Measurements from ENCODE around the gene NSMCE4A. TPM values are rescaled to one million over a fixed set of nuclear protein-coding genes. Genes with fewer than 3 reads are reported as not detected.

The NSMCE4A gene
- total and polyA plus RNA-seq, 9 of the 15 experiments (the other 6 are each of a cell fraction or from before 2014, with no cell fraction given): 8.4 to 88.5 (median 46.4) TPM

DNA sequence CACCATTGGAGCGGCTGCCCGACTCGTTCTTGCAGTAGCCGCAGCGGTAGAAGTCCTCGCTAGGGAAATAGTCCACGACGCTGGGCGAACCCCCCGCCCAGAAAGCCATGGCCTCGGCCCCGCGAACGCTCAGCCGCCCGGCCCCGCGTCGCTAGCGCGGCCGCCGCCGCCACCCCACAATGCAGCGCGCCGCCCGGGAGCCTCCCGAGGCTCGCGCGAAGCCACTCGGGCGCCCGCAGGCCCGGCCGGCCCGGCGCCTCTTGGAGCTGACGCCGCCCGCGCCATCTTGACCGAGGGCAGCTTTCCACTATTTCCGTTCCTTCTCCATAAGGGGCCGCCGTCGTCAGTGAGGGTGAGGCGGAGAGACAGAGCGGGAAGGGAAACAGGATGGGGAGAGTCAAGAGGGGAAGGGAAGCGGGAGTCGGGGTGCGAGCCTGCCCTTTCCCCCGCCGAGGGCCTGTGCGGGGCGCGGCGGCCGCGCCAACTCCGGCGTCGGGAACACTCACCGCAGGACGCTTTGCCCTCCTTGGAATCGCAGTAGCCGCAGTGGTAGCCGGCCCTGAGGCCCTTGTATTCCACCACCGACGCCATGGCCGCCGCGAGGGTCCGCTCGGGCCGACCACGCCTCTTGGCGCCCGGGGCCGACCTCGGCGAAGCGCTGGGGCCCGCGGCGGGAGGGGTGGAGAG lies 47.0 kb downstream of the NSMCE4A start, which contains the start of gene ATE1 (continued):
- TF ChIP-seq, protein P1, sequence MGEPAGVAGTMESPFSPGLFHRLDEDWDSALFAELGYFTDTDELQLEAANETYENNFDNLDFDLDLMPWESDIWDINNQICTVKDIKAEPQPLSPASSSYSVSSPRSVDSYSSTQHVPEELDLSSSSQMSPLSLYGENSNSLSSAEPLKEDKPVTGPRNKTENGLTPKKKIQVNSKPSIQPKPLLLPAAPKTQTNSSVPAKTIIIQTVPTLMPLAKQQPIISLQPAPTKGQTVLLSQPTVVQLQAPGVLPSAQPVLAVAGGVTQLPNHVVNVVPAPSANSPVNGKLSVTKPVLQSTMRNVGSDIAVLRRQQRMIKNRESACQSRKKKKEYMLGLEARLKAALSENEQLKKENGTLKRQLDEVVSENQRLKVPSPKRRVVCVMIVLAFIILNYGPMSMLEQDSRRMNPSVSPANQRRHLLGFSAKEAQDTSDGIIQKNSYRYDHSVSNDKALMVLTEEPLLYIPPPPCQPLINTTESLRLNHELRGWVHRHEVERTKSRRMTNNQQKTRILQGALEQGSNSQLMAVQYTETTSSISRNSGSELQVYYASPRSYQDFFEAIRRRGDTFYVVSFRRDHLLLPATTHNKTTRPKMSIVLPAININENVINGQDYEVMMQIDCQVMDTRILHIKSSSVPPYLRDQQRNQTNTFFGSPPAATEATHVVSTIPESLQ (CRISPR knock-in tag; IDR thresholded peaks at IDR 0.05): no peak
- TF ChIP-seq ZNF707 (CRISPR knock-in tag; conservative IDR thresholded peaks at IDR 0.05) (no peak), CBX2 (IDR thresholded peaks at IDR 0.05; ENCODE audit: insufficient read depth, low read length, poor library complexity, severe bottlenecking) (no peak), CREBBP (IDR thresholded peaks at IDR 0.05; ENCODE audit: low read depth, low read length) (no peak), EZH2 (IDR thresholded peaks at IDR 0.05; ENCODE audit: borderline replicate concordance, low read depth, low read length) (no peak), PCBP2 (IDR thresholded peaks at IDR 0.05; ENCODE audit: low read depth, low read length, poor library complexity, severe bottlenecking) (no peak), FOXP1 (CRISPR knock-in tag; IDR thresholded peaks at IDR 0.05) (no peak), ZBTB8A (IDR thresholded peaks at IDR 0.05; ENCODE audit: partially characterized antibody) (no peak), RAD51 (IDR thresholded peaks at IDR 0.05; ENCODE audit: borderline replicate concordance, low read depth) (no peak)
- TF ChIP-seq, protein P2, sequence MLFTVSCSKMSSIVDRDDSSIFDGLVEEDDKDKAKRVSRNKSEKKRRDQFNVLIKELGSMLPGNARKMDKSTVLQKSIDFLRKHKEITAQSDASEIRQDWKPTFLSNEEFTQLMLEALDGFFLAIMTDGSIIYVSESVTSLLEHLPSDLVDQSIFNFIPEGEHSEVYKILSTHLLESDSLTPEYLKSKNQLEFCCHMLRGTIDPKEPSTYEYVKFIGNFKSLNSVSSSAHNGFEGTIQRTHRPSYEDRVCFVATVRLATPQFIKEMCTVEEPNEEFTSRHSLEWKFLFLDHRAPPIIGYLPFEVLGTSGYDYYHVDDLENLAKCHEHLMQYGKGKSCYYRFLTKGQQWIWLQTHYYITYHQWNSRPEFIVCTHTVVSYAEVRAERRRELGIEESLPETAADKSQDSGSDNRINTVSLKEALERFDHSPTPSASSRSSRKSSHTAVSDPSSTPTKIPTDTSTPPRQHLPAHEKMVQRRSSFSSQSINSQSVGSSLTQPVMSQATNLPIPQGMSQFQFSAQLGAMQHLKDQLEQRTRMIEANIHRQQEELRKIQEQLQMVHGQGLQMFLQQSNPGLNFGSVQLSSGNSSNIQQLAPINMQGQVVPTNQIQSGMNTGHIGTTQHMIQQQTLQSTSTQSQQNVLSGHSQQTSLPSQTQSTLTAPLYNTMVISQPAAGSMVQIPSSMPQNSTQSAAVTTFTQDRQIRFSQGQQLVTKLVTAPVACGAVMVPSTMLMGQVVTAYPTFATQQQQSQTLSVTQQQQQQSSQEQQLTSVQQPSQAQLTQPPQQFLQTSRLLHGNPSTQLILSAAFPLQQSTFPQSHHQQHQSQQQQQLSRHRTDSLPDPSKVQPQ (CRISPR knock-in tag; IDR thresholded peaks at IDR 0.05; ENCODE audit: borderline replicate concordance): no peak
- TF ChIP-seq, protein P3, sequence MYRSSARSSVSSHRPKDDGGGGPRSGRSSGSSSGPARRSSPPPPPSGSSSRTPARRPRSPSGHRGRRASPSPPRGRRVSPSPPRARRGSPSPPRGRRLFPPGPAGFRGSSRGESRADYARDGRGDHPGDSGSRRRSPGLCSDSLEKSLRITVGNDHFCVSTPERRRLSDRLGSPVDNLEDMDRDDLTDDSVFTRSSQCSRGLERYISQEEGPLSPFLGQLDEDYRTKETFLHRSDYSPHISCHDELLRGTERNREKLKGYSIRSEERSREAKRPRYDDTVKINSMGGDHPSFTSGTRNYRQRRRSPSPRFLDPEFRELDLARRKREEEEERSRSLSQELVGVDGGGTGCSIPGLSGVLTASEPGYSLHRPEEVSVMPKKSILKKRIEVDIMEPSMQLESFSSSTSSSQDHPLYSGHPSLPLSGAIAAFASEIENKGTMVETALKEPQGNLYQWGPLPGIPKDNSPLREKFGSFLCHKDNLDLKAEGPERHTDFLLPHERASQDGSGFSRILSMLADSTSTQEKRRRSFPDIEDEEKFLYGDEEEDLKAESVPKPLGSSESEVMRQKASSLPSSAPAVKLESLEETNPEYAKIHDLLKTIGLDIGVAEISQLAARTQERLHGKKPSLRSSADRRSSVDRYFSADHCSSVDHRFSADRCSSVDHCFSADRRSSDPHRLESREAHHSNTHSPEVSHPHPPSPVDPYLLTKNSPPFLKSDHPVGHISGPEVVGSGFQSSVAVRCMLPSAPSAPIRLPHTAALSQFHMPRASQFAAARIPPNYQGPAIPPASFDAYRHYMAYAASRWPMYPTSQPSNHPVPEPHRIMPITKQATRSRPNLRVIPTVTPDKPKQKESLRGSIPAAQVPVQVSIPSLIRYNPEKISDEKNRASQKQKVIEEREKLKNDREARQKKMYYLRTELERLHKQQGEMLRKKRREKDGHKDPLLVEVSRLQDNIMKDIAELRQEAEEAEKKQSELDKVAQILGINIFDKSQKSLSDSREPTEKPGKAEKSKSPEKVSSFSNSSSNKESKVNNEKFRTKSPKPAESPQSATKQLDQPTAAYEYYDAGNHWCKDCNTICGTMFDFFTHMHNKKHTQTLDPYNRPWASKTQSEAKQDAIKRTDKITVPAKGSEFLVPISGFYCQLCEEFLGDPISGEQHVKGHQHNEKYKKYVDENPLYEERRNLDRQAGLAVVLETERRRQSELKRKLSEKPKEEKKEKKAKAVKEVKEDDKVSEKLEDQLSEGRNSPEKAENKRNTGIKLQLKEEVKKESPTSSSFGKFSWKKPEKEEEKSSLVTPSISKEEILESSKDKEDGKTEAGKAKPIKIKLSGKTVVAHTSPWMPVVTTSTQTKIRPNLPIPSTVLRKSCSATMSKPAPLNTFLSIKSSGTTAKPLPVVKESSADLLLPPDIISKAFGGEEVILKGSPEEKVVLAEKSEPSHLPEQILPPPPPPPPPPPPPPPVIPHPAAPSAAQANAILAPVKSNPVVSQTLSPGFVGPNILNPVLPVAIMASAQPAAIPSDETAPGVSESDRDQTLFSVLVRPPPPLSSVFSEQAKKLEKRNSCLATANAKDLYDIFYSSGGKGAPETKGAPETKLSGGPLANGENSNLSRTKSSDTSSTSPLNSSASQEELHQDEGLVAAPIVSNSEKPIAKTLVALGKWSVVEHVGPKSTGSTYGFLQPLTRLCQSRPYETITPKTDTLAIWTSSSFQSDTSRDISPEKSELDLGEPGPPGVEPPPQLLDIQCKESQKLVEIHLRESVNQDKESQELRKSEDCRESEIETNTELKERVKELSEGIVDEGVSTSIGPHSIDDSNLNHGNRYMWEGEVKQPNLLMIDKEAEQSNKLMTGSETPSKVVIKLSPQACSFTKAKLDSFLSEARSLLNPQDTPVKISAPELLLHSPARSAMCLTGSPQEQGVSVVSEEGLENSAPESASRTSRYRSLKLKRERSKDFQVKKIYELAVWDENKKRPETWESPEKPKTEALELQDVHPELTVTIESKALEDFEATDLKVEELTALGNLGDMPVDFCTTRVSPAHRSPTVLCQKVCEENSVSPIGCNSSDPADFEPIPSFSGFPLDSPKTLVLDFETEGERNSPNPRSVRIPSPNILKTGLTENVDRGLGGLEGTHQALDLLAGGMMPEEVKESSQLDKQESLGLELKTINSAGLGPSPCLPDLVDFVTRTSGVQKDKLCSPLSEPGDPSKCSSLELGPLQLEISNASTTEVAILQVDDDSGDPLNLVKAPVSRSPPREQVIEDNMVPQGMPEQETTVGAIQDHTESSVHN (IDR thresholded peaks at IDR 0.05; ENCODE audit: borderline replicate concordance in 1 of 2, low read depth in 1 of 2): no peak

All from K562 (cell line).